Calu3 (cell line): ENCODE results near the gene TENM4. TPM values are rescaled to one million over a fixed set of nuclear protein-coding genes. Genes with fewer than 3 reads are reported as not detected.

Source experiments
- BruUV-seq: library from RNA; stranded (reverse); fragments of 400-500 nt; replicated peaks from 2 replicates; lab custom pipeline; 2021; lab: Mats Ljungman, UMichigan
- CTCF ChIA-PET: fragments of 300-600 bp; sonication (Branson Sonifier 250); formaldehyde crosslinking; loops from one replicate; lab custom pipeline; 2022; ENCODE audit warnings: antibody characterized with exemption; lab: Charles Lee
- DNase-seq: peaks from one replicate; pipeline ENCODE4 v3.0.0; 2022
- H3K27ac Mint-ChIP-seq: one replicate; pipeline ENCODE4 v1.8.0; 2022; ENCODE audit warnings: mixed read lengths; ENCODE audit not compliant: unreplicated experiment
- H3K27me3 Mint-ChIP-seq: one replicate; pipeline ENCODE4 v1.8.0; 2022; ENCODE audit warnings: mixed read lengths; ENCODE audit not compliant: unreplicated experiment
- H3K36me3 Mint-ChIP-seq: one replicate; pipeline ENCODE4 v1.8.0; 2022; ENCODE audit warnings: mild to moderate bottlenecking, moderate library complexity, mixed read lengths; ENCODE audit not compliant: insufficient read depth, unreplicated experiment
- H3K4me1 Mint-ChIP-seq: one replicate; pipeline ENCODE4 v1.8.0; 2022; ENCODE audit warnings: mild to moderate bottlenecking, low read depth, mixed read lengths; ENCODE audit not compliant: unreplicated experiment
- H3K4me3 Mint-ChIP-seq: one replicate; pipeline ENCODE4 v1.8.0; 2022; ENCODE audit warnings: mild to moderate bottlenecking, low read depth, moderate library complexity, mixed read lengths; ENCODE audit not compliant: unreplicated experiment
- H3K9me3 Mint-ChIP-seq: one replicate; pipeline ENCODE4 v1.8.0; 2022; ENCODE audit warnings: low read depth, mixed read lengths; ENCODE audit not compliant: unreplicated experiment
- CTCF ChIP-seq: fragments of 200-600 bp; IDR thresholded peaks from one replicate; pipeline ENCODE4 v1.8.0; 2022; ENCODE audit warnings: antibody characterized with exemption; ENCODE audit not compliant: unreplicated experiment
- intact Hi-C: fragments of 100-400 bp; cut with micrococcal nuclease; formaldehyde crosslinking; loops from one replicate; pipeline ENCODE4 v1.10.0; 2022; ENCODE audit not compliant: unreplicated experiment
- total RNA-seq: library from RNA; stranded (reverse); gene quantifications from 2 replicates; pipeline ENCODE4 v1.2.3, GENCODE V29; 2022

The TENM4 gene
- total RNA-seq, 1 experiment from 2014 or later: not detected

GRCh38 chr11:79080551-79080950, 360.3 kb downstream of the TENM4 start:
- no peak for TF ChIP-seq CTCF
- no peak overlapping the region for H3K27ac Mint-ChIP-seq
- no peaks in the 10 kb centered on the region for H3K9me3 Mint-ChIP-seq
- DNase-seq: no peak
- no peaks in the 10 kb centered on the region for H3K36me3 Mint-ChIP-seq
- intact Hi-C loops: no loop called here
- H3K4me3 Mint-ChIP-seq: no peak overlapping the region
- no peaks in the 10 kb centered on the region for H3K4me1 Mint-ChIP-seq
- H3K27me3 Mint-ChIP-seq: no peaks in the 10 kb centered on the region
- CTCF ChIA-PET: interaction anchor here (1.1 kb wide), 1 partner anchor 434 kb away, joined by 3 read pairs; no protein-coding TSS in a partner anchor
- no TSS peak for BruUV-seq

GRCh38 chr11:79078999-79079398, 361.8 kb downstream of the TENM4 start:
- intact Hi-C loops: no loop called here
- CTCF ChIA-PET: interaction anchor here (1.0 to 1.5 kb wide), 2 partner anchors 21 to 434 kb away, joined by 3 to 4 read pairs; no protein-coding TSS in a partner anchor
- no TSS peak for BruUV-seq
- Mint-ChIP-seq H3K9me3 (no peaks in the 10 kb centered on the region), H3K4me1 (no peaks in the 10 kb centered on the region), H3K27ac (no peak overlapping the region), H3K4me3 (no peak overlapping the region), H3K27me3 (no peaks in the 10 kb centered on the region), H3K36me3 (no peaks in the 10 kb centered on the region)
- TF ChIP-seq CTCF: no peak
- no peak for DNase-seq

GRCh38 chr11:79078456-79078855, 362.4 kb downstream of the TENM4 start:
- BruUV-seq: no TSS peak
- TF ChIP-seq CTCF: no peak
- no peaks in the 10 kb centered on the region for H3K27me3 Mint-ChIP-seq
- H3K36me3 Mint-ChIP-seq: no peaks in the 10 kb centered on the region
- H3K9me3 Mint-ChIP-seq: no peaks in the 10 kb centered on the region
- no peak overlapping the region for H3K27ac Mint-ChIP-seq
- H3K4me3 Mint-ChIP-seq: no peak overlapping the region
- no peak for DNase-seq
- no peaks in the 10 kb centered on the region for H3K4me1 Mint-ChIP-seq
- CTCF ChIA-PET: interaction anchor here (1.0 to 1.5 kb wide), 2 partner anchors 22 to 433 kb away, joined by 3 to 4 read pairs; no protein-coding TSS in a partner anchor
- intact Hi-C loops: no loop called here

- no peak for TF ChIP-seq CTCF
- Mint-ChIP-seq H3K27ac (no peak overlapping the region), H3K36me3 (no peaks in the 10 kb centered on the region), H3K4me1 (no peaks in the 10 kb centered on the region), H3K4me3 (no peak overlapping the region), H3K9me3 (no peaks in the 10 kb centered on the region), H3K27me3 (no peaks in the 10 kb centered on the region)
- no peak for DNase-seq
- CTCF ChIA-PET: interaction anchor here (1.5 kb wide), 1 partner anchor 22 kb away, joined by 4 read pairs; no protein-coding TSS in a partner anchor
- BruUV-seq: no TSS peak
- intact Hi-C loops: no loop called here
Measured at GRCh38 chr11:79077702-79078330, 363.0 kb downstream of the TENM4 start.
